Body of pancreas (tissue), 4 donors: ENCODE data around the gene DENND2D.

Experiments
- CTCF ChIP-seq, 7 experiments: fragments of 450-650 bp in 4 of 7; fragments of 200-600 bp in 3 of 7; sonication (generic) in 3 of 7; IDR thresholded peaks; one replicate each; pipeline ENCODE4 v1.5.1; 2016 to 2019; ENCODE audit warnings: antibody characterized with exemption in 7 of 7
- POLR2A ChIP-seq, 3 donors: fragments of 450-650 bp; IDR thresholded peaks; one replicate each; pipeline ENCODE4 v1.6.1; 2016; ENCODE audit warnings: antibody characterized with exemption in 3 of 3, mild to moderate bottlenecking in 2 of 3

- no peak for TF ChIP-seq CTCF (IDR thresholded peaks at IDR 0.05)
- TF ChIP-seq POLR2A (IDR thresholded peaks at IDR 0.05), result no peak
Observed at GRCh38 chr1:111190931-111191451, 9.5 kb downstream of the DENND2D start.
